Stimulated activated CD4-positive, alpha-beta T cell treated with anti-CD3 and anti-CD28 coated beads, Interleukin-12 subunit alpha, Interleukin-12 subunit beta, amount 100 ng/mL, for 48 hours (primary cell): Measurements from ENCODE around the gene DYNC2H1.
A peak's percentile ranks its signal among the peaks of the same experiment; 100 is the strongest.

Experiments used
- DNase-seq, 3 donors: peaks; one replicate each; pipeline ENCODE4 v3.0.0-alpha.2; 2020; ENCODE audit warnings: low read depth in 2 of 3, low spot score in 1 of 3

DYNC2H1 gene

GRCh38 chr11:103108933-103109817 lies at the start of gene DYNC2H1:
DYNC2H1 (plus strand) TSS chr11:103109426; CDS start chr11:103109575, 149 bp downstream.
- DNase-seq = peak; percentile 62 to 83 (median 77)

DNA sequence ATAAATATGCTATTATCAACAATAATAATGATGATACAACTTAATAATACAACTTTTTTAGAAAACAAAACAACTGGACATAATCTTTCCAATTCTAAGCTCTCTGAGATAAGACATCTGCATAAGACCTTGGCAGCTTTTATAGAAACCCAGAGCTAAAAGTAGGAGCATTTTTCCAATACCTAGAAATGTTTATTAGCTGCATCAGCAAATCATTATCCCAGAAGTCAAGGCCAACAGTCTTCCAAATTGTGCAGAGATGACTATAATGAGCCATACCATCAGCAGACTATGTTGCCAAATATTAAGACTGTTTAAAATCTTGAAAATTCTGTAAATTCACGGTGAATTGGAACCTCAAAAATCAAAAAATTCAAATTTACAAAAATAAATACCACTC lies 47.6 kb upstream of the DYNC2H1 start:
- no peak for DNase-seq

DNA sequence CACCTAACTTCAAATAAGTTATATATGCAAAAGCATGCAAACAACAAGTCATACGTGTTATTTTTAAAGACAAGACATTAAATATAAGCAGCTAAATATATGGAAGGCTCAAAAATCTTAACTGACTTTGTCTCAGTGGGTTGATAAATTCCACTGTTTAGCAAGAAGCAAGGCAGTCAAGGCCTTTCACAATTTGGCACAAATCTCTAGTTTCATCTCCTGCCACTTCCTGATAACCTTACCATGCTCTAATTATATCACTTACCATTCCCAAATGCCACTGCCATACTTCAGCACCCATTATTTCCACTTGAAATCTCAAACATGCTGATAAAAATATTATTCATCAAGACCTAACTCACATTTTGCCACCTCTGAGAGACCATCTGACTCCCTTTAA lies 42.1 kb upstream of the DYNC2H1 start:
- DNase-seq = no peak

- DNase-seq = no peak
Measured at GRCh38 chr11:103069367-103069766, 39.9 kb upstream of the DYNC2H1 start.

- no peak for DNase-seq
Measured at GRCh38 chr11:103070142-103070541, 39.1 kb upstream of the DYNC2H1 start.

- DNase-seq = no peak
Measured at GRCh38 chr11:103071008-103071407, 38.2 kb upstream of the DYNC2H1 start.

DNA sequence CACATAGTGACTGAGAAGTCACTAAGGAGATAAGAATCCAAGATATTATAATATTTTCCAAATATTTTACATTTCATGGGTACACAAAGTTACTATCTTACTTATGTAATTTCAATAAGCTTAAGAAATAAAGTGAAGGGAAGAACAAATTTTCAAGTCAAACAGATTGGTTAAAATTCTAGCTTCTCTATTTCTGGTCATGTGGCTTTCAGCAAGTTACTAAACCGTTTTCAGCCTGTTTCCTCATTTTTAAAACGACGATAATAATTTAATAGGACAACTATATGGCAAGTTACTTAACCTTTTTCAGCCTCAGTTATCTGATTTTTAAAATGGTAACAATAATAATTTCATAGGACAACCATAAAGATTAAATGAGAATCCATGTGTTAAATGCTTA lies 32.9 kb upstream of the DYNC2H1 start:
- DNase-seq = no peak

DNA sequence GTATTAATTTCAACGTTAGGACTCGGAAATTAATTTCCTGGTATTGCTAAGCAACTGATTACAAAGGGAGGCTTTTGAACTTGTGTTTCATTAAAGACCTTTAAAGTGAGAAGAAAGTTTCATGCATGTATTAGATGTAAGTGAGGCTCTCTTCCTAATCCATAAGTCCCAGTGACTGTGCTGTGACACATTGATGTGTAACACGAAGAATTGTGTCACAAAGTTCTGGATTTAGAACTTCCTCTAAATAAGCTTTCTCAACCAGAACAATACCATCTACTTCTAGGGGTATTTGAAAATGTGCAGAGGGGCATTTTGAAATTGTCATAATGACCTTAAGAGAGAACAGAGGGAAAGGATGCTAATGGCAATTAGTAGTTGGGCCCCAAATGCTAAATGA lies 31.7 kb upstream of the DYNC2H1 start:
- DNase-seq = no peak

DNA sequence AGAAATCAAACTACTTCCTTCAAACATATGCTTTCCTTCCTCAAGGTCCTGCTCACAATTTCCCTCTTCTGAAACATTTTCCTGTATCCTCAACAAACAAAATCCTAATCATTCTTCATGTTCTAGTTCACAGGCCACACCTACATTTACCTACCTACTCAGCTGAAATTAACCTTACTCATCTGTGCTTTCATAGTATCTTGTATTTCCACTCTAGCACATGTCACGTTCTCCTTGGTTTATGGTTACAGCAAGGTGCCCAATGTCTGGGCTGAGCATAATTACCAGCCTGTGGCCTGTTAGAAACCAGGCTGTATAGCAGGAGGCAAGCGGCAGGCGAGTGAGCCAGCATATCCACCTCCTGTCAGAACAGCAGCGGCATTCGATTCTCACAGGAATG lies 30.5 kb upstream of the DYNC2H1 start:
- no peak for DNase-seq

- no peak for DNase-seq
Measured at GRCh38 chr11:103079833-103080232, 29.4 kb upstream of the DYNC2H1 start.

DNA sequence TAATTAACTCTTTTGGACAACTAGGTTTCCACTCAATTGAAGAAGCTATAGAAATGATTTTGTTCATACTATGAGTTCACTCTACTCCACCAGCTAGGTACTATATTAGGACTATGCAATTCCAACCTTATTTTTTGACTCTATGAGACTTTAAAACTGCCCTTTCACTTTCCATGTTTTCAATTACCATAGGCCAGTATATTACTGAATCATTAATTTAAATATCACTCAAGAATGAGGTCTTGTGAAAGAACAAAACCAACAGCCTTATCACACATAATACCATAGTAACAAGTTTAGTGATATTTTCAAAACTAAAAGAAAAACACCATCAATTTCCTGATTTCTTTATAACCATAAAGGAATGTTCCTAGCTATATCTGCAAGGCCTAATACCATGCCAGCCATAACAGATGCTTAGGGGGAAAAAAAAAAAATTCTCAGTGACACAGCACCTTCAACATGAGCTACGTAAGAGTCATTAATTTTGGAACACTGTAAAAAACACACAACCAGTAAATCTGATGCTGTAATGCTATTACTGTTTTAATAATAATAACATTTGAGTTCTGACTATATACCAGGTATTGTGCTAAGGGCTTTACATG lies 23.4 kb upstream of the DYNC2H1 start:
- no peak for DNase-seq

DNA sequence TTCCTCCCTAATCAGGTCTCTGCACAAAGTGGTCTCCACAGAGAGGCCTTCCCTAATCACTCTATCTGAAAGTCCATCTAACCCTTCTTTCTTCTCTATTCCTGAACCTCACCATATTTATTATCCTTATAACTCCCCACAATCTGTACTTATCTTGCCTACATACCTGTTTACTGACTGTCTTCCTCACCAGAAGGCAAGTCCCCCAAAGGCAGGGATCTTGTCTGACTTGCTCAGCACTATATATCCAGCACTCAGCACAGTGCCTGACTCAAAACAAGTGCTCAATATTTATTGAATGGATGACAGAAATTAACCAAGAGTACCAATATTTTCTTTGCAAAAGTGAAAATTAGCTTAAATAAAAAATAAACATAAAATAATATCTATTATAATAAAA lies 22.8 kb upstream of the DYNC2H1 start:
- DNase-seq = no peak

DNA sequence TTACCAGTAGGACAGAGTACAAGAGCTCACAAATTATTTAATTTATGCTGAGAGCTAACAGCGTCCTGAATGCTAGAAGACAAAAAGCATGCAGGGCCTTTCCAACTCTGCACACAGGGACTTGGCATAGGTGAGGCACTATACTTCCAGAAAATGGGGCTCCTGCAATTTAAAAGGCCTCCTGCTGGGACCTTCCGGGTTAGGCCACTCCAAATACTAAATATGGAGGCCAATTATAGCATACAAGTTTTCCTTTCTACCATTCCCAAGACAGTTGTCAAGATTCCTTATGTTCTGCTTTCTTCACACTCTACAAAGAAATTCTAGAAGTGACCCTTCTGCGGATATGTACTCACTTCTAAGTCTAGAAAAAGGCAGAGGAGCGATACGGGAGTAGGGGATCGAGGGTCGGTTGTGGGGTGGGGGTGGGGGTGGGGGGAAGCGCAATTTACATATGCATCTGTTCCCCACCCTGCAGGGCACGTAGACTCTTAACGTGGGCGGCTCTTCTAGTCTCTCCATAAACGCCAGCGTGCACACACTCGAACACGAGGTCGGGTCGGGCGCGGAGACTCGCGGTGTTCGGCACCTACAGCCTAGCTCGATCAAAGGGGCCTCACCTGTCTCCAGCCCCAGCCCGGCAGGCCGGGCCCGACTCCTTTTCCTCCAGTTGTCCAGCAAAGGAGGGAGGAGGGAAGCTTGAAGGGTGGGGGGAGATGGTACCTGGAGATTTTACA lies 18.0 kb upstream of the DYNC2H1 start:
- peak; percentile 29 to 30 (median 30) for DNase-seq

GRCh38 chr11:103091801-103092524 lies 17.3 kb upstream of the DYNC2H1 start, which contains the start of gene DCUN1D5:
DCUN1D5 (minus strand) TSS chr11:103092160; CDS start chr11:103091872, 288 bp downstream.
- peak; percentile 91 to 94 (median 94) for DNase-seq

GRCh38 chr11:103097279-103097678 lies 11.9 kb upstream of the DYNC2H1 start:
- no peak for DNase-seq

- no peak for DNase-seq
Measured at GRCh38 chr11:103109818-103110388, 677 bp downstream of the DYNC2H1 start.

DNA sequence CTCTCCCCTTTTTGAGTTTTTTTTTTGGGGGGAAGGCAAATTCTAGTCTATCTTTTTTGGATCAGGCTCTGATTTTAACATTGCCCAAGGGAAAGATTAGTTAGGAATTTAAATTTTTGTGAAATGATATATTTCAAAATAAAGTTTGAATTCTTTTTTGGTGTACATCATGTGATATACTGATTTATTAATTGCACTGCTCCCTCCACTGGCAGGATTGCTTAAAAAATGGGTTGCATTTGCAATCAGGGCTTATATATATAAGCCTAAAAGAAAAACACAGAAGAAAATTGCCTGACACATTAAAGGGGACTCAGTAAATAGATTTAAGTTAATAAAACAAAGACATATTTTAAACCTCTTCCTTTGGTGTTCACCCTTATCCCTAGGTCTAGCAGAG lies 1.2 kb downstream of the DYNC2H1 start:
- no peak for DNase-seq

DNA sequence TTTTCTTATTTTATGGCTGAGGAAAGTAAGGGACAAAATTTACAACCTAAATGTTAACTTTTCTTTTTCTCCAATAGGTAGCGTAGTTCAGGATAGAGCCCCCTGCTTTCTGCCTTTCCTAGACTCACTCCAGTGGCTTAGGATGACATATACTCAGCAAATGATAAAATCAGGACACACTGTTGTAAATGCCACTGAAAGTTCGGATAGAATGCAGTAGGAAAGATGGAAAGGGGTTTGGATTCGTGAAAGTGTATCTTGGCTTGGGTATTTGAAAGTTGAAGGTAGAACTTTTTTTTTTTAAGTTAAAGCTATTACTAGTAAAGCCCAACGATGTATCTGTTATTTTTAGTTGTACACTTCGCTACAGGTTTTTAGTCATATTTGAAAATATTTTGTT lies 2.2 kb downstream of the DYNC2H1 start:
- no peak for DNase-seq

DNA sequence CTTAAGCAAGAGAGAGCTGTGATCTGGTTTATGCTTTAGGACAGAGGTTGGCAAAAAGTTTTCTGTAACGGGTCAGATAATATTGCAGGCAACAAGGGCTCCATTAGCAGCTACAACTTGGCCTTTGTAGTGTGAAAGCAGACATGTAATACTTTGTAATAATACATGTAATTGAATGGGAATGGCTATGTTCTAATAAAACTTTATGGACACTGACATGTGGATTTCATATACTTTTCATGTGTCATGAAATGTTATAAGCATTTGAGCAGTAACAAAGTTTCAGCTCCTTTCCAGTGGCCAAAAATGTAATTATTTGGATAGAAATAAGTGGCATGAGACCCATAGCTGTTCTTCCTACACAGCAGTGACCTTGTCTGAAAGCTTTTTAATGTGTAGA lies 3.1 kb downstream of the DYNC2H1 start:
- no peak for DNase-seq

DNA sequence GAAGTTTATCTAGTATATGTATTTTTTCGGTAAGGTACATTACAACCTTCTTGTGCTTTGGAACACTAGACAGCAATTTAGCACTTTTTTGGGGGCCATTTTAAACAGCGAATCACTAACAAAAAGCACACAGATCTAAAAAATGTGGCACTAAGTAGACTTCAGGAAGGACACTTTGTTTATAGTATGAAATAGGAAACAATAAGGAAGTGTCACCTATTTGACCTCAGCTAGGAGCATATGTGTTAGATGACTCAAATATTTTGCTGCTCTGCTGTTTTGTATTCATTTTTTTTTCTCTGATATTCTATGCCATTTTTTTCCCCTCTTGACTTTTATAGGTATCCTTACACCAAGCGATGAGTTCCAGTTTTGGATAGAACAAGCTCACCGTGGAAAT lies 5.6 kb downstream of the DYNC2H1 start:
- DNase-seq = no peak

GRCh38 chr11:103125462-103125861 lies 16.2 kb downstream of the DYNC2H1 start:
- no peak for DNase-seq
